PC-3 (cell line): ENCODE results near the gene SLC25A11. TPM values are rescaled to one million over a fixed set of nuclear protein-coding genes. Genes with fewer than 3 reads are reported as not detected.
"Not testable (repeated sequence)": the region's sequence is repeated elsewhere in the genome, so short reads cannot be mapped to it uniquely, and the experiment has no call there.

Experiments
- ATAC-seq: fragments of 200-7000 bp; cut with Tn5 transposase; 2 replicates; pipeline ENCODE4 v1.9.1; 2020; ENCODE audit warnings: mild to moderate bottlenecking, moderate library complexity
- BruUV-seq: library from RNA; stranded (reverse); fragments of 400-500 nt; replicated peaks from 2 replicates; lab custom pipeline; 2021; lab: Mats Ljungman, UMichigan
- CTCF ChIA-PET: fragments of 300-600 bp; sonication (Branson Sonifier 250); formaldehyde crosslinking; loops from one replicate; lab custom pipeline; 2022; ENCODE audit warnings: antibody characterized with exemption; lab: Charles Lee
- POLR2A ChIA-PET: fragments of 300-600 bp; sonication (Branson Sonifier 250); formaldehyde crosslinking; loops from one replicate; lab custom pipeline; 2022; ENCODE audit warnings: antibody characterized with exemption; ENCODE audit not compliant: unreplicated experiment; lab: Charles Lee
- DNase-seq: peaks from one replicate; pipeline ENCODE4 v3.0.0-alpha.2; 2015
- H2AFZ ChIP-seq: fragments of 300-600 bp; sonication (generic); 2 replicates; pipeline ENCODE4 v1.6.0; 2016; ENCODE audit warnings: antibody characterized with exemption, low read length
- H3F3A ChIP-seq: fragments of 300-600 bp; sonication (generic); one replicate; pipeline ENCODE4 v1.6.0; 2017; ENCODE audit warnings: antibody characterized with exemption, low read length, control low read depth, mild to moderate bottlenecking; ENCODE audit not compliant: unreplicated experiment
- H3K27ac ChIP-seq: fragments of 300-600 bp; sonication (generic); 2 replicates; pipeline ENCODE4 v1.5.1; 2016; ENCODE audit warnings: mild to moderate bottlenecking, low read length
- H3K27me3 ChIP-seq: fragments of 300-600 bp; sonication (generic); 2 replicates; pipeline ENCODE4 v1.6.1; 2016; ENCODE audit warnings: low read length, mixed read lengths
- H3K36me3 ChIP-seq: fragments of 300-600 bp; sonication (generic); 2 replicates; pipeline ENCODE4 v1.6.1; 2016; ENCODE audit warnings: low read depth, mixed run types, low read length, mixed read lengths
- H3K4me1 ChIP-seq: fragments of 300-600 bp; sonication (generic); 2 replicates; pipeline ENCODE4 v1.5.1; 2016; ENCODE audit warnings: low read length; ENCODE audit not compliant: insufficient read depth
- H3K4me2 ChIP-seq: fragments of 300-600 bp; sonication (generic); 2 replicates; pipeline ENCODE4 v1.6.0; 2016; ENCODE audit warnings: low read length
- H3K4me3 ChIP-seq: fragments of 300-600 bp; sonication (generic); 2 replicates; pipeline ENCODE4 v1.5.1; 2016; ENCODE audit warnings: mild to moderate bottlenecking, low read length, mixed read lengths
- H3K79me2 ChIP-seq: fragments of 300-600 bp; sonication (generic); 2 replicates; pipeline ENCODE4 v1.6.1; 2017; ENCODE audit warnings: low read length, mixed read lengths
- H3K9ac ChIP-seq: fragments of 300-600 bp; sonication (generic); 2 replicates; pipeline ENCODE4 v1.6.0; 2016; ENCODE audit warnings: mild to moderate bottlenecking, low read length
- H3K9me2 ChIP-seq: fragments of 300-600 bp; sonication (generic); replicated peaks from 2 replicates; pipeline ENCODE4 v1.6.1; 2016; ENCODE audit warnings: mixed run types, low read length, mixed read lengths
- H3K9me3 ChIP-seq: fragments of 300-600 bp; sonication (generic); 2 replicates; pipeline ENCODE4 v1.6.1; 2016; ENCODE audit warnings: low read length, mixed read lengths
- H4K20me1 ChIP-seq: fragments of 300-600 bp; sonication (generic); 2 replicates; pipeline ENCODE4 v1.6.1; 2016; ENCODE audit warnings: low read length, mixed read lengths
- EZH2 ChIP-seq: fragments of 300-600 bp; sonication (generic); IDR thresholded peaks from one replicate; pipeline ENCODE4 v1.6.1; 2017; ENCODE audit warnings: antibody characterized with exemption, mild to moderate bottlenecking, low read length; ENCODE audit not compliant: unreplicated experiment
- EZH2phosphoT487 ChIP-seq: fragments of 300-600 bp; sonication (generic); IDR thresholded peaks from 2 replicates; pipeline ENCODE4 v1.6.1; 2018; ENCODE audit warnings: mild to moderate bottlenecking, antibody characterized with exemption, low read length, borderline replicate concordance
- intact Hi-C: fragments of 100-400 bp; cut with micrococcal nuclease; formaldehyde crosslinking; loops from 2 replicates; pipeline ENCODE4 v1.9.0; 2023
- total RNA-seq: library from RNA; depleted of rRNA; stranded (reverse); fragments of >200 nt; gene quantifications from 2 replicates; pipeline ENCODE4 v1.2.3, GENCODE V29; 2014
- TF ChIP-seq, protein P1 (sequence below): fragments of 300-600 bp; sonication (generic); conservative IDR thresholded peaks from 2 replicates; pipeline ENCODE4 v1.5.1; 2017; ENCODE audit warnings: antibody characterized with exemption, low read depth, mild to moderate bottlenecking, low read length

The SLC25A11 gene
- total RNA-seq, 1 experiment from 2014 or later: 72.1 TPM

DNA sequence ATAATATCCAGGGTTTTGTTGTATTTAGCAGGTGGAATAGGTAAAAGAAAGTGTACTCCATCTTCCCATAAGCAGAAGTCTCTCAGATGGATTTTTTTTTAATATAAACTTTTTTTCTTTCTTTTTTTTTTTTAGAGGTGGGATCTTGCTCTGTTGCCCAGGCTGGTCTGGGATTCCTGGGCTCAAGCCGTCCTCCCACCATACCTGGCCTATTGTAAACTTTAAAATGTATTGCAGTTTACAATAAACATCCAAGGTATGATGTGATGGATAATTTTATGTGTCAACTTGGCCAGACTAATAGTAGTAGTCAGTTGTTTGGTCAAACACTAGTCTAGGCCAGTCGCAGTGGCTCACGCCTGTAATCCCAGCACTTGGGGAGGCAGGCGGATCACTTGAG, 18.5 kb downstream of the SLC25A11 start:
- no peak overlapping the region for H3K4me3 ChIP-seq
- POLR2A ChIA-PET: no interaction called here
- no peak overlapping the region for H3K27ac ChIP-seq
- TF ChIP-seq EZH2 (no peak), EZH2phosphoT487 (no peak)
- TF ChIP-seq, protein P1, sequence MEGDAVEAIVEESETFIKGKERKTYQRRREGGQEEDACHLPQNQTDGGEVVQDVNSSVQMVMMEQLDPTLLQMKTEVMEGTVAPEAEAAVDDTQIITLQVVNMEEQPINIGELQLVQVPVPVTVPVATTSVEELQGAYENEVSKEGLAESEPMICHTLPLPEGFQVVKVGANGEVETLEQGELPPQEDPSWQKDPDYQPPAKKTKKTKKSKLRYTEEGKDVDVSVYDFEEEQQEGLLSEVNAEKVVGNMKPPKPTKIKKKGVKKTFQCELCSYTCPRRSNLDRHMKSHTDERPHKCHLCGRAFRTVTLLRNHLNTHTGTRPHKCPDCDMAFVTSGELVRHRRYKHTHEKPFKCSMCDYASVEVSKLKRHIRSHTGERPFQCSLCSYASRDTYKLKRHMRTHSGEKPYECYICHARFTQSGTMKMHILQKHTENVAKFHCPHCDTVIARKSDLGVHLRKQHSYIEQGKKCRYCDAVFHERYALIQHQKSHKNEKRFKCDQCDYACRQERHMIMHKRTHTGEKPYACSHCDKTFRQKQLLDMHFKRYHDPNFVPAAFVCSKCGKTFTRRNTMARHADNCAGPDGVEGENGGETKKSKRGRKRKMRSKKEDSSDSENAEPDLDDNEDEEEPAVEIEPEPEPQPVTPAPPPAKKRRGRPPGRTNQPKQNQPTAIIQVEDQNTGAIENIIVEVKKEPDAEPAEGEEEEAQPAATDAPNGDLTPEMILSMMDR: no peak
- no peaks in the 10 kb centered on the region for H3K9me3 ChIP-seq
- no peak overlapping the region for H2AFZ ChIP-seq
- no peak for ATAC-seq
- H3K36me3 ChIP-seq: no peaks in the 10 kb centered on the region
- no peaks in the 10 kb centered on the region for H3K27me3 ChIP-seq
- CTCF ChIA-PET: no interaction called here
- intact Hi-C loops: no loop called here
- H3F3A ChIP-seq: no peaks in the 10 kb centered on the region
- H3K79me2 ChIP-seq: no peaks in the 10 kb centered on the region
- H3K4me1 ChIP-seq: no peaks in the 10 kb centered on the region
- no peak overlapping the region for H3K9ac ChIP-seq
- no peaks in the 10 kb centered on the region for H3K9me2 ChIP-seq
- no TSS peak for BruUV-seq
- H4K20me1 ChIP-seq: no peaks in the 10 kb centered on the region
- no peak for DNase-seq
- H3K4me2 ChIP-seq: no peak overlapping the region

DNA sequence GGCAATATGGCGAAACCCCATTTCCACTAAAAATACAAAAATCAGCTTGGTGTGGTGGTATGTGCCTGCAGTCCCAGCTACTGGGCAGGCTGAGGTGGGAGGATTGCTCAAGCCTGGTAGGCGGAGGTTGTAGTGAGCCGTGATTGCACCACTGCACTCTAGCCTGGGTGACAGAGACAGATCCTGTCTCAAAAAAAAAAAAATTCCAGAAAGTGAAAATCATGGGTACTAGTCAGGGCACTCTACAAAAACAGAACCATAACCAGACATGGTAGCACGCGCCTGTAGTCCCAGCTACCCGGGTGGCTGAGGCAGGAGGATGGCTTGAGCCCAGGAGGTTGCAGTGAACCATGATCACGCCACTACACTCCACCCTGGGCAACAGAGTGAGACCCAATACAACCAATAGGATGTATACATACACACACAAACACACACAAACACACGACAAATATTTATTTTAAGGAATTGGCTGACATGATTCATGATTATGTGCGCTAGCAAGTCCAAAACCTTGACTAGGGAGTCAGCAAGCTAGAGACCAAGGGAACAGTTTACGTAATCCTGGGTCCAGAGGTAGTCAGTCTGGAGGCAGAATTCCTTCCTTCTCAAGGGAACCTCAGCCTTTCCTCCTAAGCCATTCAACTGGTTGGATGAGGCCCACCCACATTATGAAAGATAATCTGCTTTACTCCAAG, 19.3 kb downstream of the SLC25A11 start:
- TF ChIP-seq, protein P1: no peak
- no peak for TF ChIP-seq EZH2
- no peak for TF ChIP-seq EZH2phosphoT487
- no peaks in the 10 kb centered on the region for H4K20me1 ChIP-seq
- H3K4me3 ChIP-seq: no peak overlapping the region
- DNase-seq: no peak
- no peak overlapping the region for H2AFZ ChIP-seq
- H3K9ac ChIP-seq: no peak overlapping the region
- H3K4me2 ChIP-seq: no peak overlapping the region
- no peak for ATAC-seq
- no peaks in the 10 kb centered on the region for H3K27me3 ChIP-seq
- POLR2A ChIA-PET: no interaction called here
- intact Hi-C loops: no loop called here
- H3F3A ChIP-seq: no peaks in the 10 kb centered on the region
- no peaks in the 10 kb centered on the region for H3K36me3 ChIP-seq
- CTCF ChIA-PET: no interaction called here
- H3K9me2 ChIP-seq: no peaks in the 10 kb centered on the region
- no peak overlapping the region for H3K27ac ChIP-seq
- no peaks in the 10 kb centered on the region for H3K4me1 ChIP-seq
- no peaks in the 10 kb centered on the region for H3K9me3 ChIP-seq
- no TSS peak for BruUV-seq
- no peaks in the 10 kb centered on the region for H3K79me2 ChIP-seq

DNA sequence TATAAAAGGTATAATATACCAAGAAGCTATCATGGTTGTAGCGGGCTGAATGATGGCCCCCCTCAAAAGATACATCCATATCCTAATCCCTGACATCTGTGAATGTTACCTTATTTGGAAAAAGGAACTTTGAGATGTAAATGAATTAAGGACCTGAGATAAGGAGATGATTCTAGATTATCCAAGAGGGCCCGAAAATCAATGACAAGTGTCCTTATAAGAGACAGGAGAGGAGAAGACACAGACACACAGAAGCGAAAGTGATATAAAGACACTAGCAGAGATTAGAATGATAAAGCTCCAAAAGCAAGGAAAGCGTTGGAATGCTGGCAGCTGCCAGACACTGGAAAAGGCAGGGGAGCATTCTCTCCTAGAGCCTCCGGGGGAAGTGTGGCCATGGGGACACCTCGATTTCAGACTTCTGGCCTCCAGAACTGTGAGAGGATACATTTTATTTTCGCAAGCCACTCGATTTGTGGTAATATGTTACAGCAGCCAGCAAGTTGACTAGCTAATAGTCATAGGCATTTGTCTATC, 20.3 kb downstream of the SLC25A11 start:
- no peaks in the 10 kb centered on the region for H3K36me3 ChIP-seq
- ATAC-seq: no peak
- no peak overlapping the region for H3K9ac ChIP-seq
- H3K4me2 ChIP-seq: no peak overlapping the region
- H3K9me3 ChIP-seq: no peaks in the 10 kb centered on the region
- no peaks in the 10 kb centered on the region for H3K4me1 ChIP-seq
- H2AFZ ChIP-seq: no peak overlapping the region
- no peaks in the 10 kb centered on the region for H3K79me2 ChIP-seq
- no peaks in the 10 kb centered on the region for H3F3A ChIP-seq
- H3K27me3 ChIP-seq: no peaks in the 10 kb centered on the region
- no peaks in the 10 kb centered on the region for H4K20me1 ChIP-seq
- H3K27ac ChIP-seq: no peak overlapping the region
- H3K4me3 ChIP-seq: no peak overlapping the region
- CTCF ChIA-PET: no interaction called here
- no TSS peak for BruUV-seq
- H3K9me2 ChIP-seq: no peaks in the 10 kb centered on the region
- intact Hi-C loops: no loop called here
- TF ChIP-seq, protein P1: no peak
- TF ChIP-seq EZH2 (no peak), EZH2phosphoT487 (no peak)
- DNase-seq: no peak
- POLR2A ChIA-PET: no interaction called here

DNA sequence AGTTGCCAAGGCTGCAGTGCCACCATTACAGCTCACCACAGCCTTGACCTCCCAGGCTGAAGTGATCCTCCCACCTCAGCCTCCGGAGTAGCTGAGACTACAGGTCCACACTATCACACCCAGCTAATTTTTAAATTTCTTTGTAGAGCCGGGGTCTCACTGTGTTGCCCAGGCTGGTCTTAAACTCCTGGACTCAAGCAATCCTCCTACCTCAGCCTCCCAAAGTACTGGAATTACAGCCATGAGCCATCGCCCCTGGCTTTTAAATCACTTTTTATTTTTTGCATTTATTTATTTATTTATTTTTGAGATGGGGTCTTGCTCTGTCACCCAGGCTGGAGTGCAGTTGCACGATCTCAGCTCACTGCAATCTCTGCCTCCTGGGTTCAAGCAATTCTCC, 25.3 kb downstream of the SLC25A11 start:
- ATAC-seq, H3K4me2 ChIP-seq, H3K27me3 ChIP-seq, H2AFZ ChIP-seq, H3K4me3 ChIP-seq, H3K9me2 ChIP-seq, H3K9me3 ChIP-seq, H3K4me1 ChIP-seq, H3K27ac ChIP-seq, intact Hi-C loops, H3K36me3 ChIP-seq, BruUV-seq, H4K20me1 ChIP-seq, H3F3A ChIP-seq, POLR2A ChIA-PET, H3K79me2 ChIP-seq, CTCF ChIA-PET, H3K9ac ChIP-seq, DNase-seq: not testable (repeated sequence)
